GM23338 (cell line): ENCODE measurements around the gene SNX14. TPM values are rescaled to one million over a fixed set of nuclear protein-coding genes. Genes with fewer than 3 reads are reported as not detected.

Experiments used
- ATAC-seq: fragments of 200-7000 bp; cut with Tn5 transposase; 3 replicates; pipeline ENCODE4 v1.9.1; 2020
- DNase-seq: peaks from one replicate; pipeline ENCODE4 v3.0.0-alpha.2; 2015; ENCODE audit warnings: low spot score
- H2AFZ ChIP-seq: fragments of 200-600 bp; sonication (generic); 2 replicates; pipeline ENCODE4 v1.8.0; 2016; ENCODE audit warnings: antibody characterized with exemption, mild to moderate bottlenecking, moderate library complexity
- H3F3A ChIP-seq: fragments of 200-600 bp; sonication (generic); replicated peaks from 2 replicates; pipeline ENCODE4 v1.8.0; 2017; ENCODE audit warnings: antibody characterized with exemption, mixed run types, low read depth
- H3K27ac ChIP-seq: fragments of 200-600 bp; sonication (generic); 2 replicates; pipeline ENCODE4 v1.6.1; 2016; ENCODE audit warnings: low read depth
- H3K27me3 ChIP-seq: fragments of 200-600 bp; sonication (generic); 2 replicates; pipeline ENCODE4 v1.8.0; 2016; ENCODE audit warnings: mild to moderate bottlenecking, mixed run types, moderate library complexity; ENCODE audit not compliant: insufficient read depth
- H3K36me3 ChIP-seq: fragments of 200-600 bp; sonication (generic); 2 replicates; pipeline ENCODE4 v1.8.0; 2016; ENCODE audit warnings: mild to moderate bottlenecking; ENCODE audit not compliant: insufficient read depth
- H3K4me1 ChIP-seq: fragments of 200-600 bp; sonication (generic); 2 replicates; pipeline ENCODE4 v1.8.0; 2016; ENCODE audit warnings: mild to moderate bottlenecking, moderate library complexity; ENCODE audit not compliant: insufficient read depth
- H3K4me2 ChIP-seq: fragments of 200-600 bp; sonication (generic); 2 replicates; pipeline ENCODE4 v1.7.1; 2017; ENCODE audit warnings: mixed run types
- H3K4me3 ChIP-seq: fragments of 200-600 bp; sonication (generic); 2 replicates; pipeline ENCODE4 v1.6.1; 2016; ENCODE audit warnings: mixed run types
- H3K79me2 ChIP-seq: fragments of 200-600 bp; sonication (generic); replicated peaks from 2 replicates; pipeline ENCODE4 v1.8.0; 2017; ENCODE audit warnings: mild to moderate bottlenecking; ENCODE audit not compliant: insufficient read depth
- H3K9me2 ChIP-seq: fragments of 200-600 bp; sonication (generic); 2 replicates; pipeline ENCODE4 v1.8.0; 2017; ENCODE audit not compliant: insufficient read depth
- H4K20me1 ChIP-seq: fragments of 200-600 bp; sonication (generic); replicated peaks from 2 replicates; pipeline ENCODE4 v1.8.0; 2017; ENCODE audit warnings: mild to moderate bottlenecking; ENCODE audit not compliant: insufficient read depth
- H3K27ac Mint-ChIP-seq: 2 replicates; pipeline ENCODE4 v1.8.0; 2020; ENCODE audit warnings: inconsistent platforms, mild to moderate bottlenecking, moderate library complexity, mixed read lengths
- H3K27me3 Mint-ChIP-seq: 3 replicates; pipeline ENCODE4 v1.8.0; 2022; ENCODE audit warnings: low read depth, mild to moderate bottlenecking, moderate library complexity, mixed read lengths, inconsistent platforms; ENCODE audit not compliant: insufficient read depth, poor library complexity
- H3K36me3 Mint-ChIP-seq: 3 replicates; pipeline ENCODE4 v1.8.0; 2021; ENCODE audit warnings: low read depth, mild to moderate bottlenecking, inconsistent platforms, moderate library complexity, mixed read lengths
- H3K4me1 Mint-ChIP-seq: 3 replicates; pipeline ENCODE4 v1.8.0; 2020; ENCODE audit warnings: mild to moderate bottlenecking, inconsistent platforms, mixed read lengths
- H3K4me3 Mint-ChIP-seq: 3 replicates; pipeline ENCODE4 v1.8.0; 2021; ENCODE audit warnings: moderate library complexity, mild to moderate bottlenecking, inconsistent platforms, mixed read lengths
- H3K9me3 Mint-ChIP-seq: 3 replicates; pipeline ENCODE4 v1.8.0; 2020; ENCODE audit warnings: moderate library complexity, mild to moderate bottlenecking, inconsistent platforms, mixed read lengths
- CREB1 ChIP-seq: fragments of 250-450 bp; sonication (Bioruptor Pico); IDR thresholded peaks from 2 replicates; pipeline ENCODE4 v1.5.0; 2020; ENCODE audit warnings: low read depth, mild to moderate bottlenecking, moderate library complexity
- CTCF ChIP-seq, 2 experiments: fragments of 200-600 bp in 1 of 2; sonication (generic) in 1 of 2; conservative IDR thresholded peaks; 2 replicates each; pipeline versions ENCODE4 v1.5.1 to v1.6.1; 2016 to 2017; ENCODE audit warnings: antibody characterized with exemption in 2 of 2, low read depth in 2 of 2, mild to moderate bottlenecking in 2 of 2, moderate library complexity in 1 of 2
- ETS1 ChIP-seq: IDR thresholded peaks from 2 replicates; pipeline ENCODE4 v1.6.1; 2016; ENCODE audit warnings: antibody characterized with exemption
- EZH2 ChIP-seq: fragments of 200-600 bp; sonication (generic); IDR thresholded peaks from one replicate; pipeline ENCODE4 v1.8.0; 2017; ENCODE audit warnings: antibody characterized with exemption, mild to moderate bottlenecking, low read depth; ENCODE audit not compliant: unreplicated experiment
- EZH2phosphoT487 ChIP-seq: fragments of 200-600 bp; sonication (generic); IDR thresholded peaks from one replicate; pipeline ENCODE4 v1.8.1; 2018; ENCODE audit warnings: antibody characterized with exemption; ENCODE audit not compliant: unreplicated experiment
- JUNB ChIP-seq: IDR thresholded peaks from one replicate; pipeline ENCODE4 v1.6.1; 2016; ENCODE audit warnings: antibody characterized with exemption; ENCODE audit not compliant: unreplicated experiment
- NANOG ChIP-seq: IDR thresholded peaks from 2 replicates; pipeline ENCODE4 v1.6.1; 2016; ENCODE audit warnings: antibody characterized with exemption, borderline replicate concordance
- POLR2AphosphoS5 ChIP-seq: IDR thresholded peaks from 2 replicates; pipeline ENCODE4 v1.6.1; 2016; ENCODE audit warnings: antibody characterized with exemption, low read depth
- REST ChIP-seq: IDR thresholded peaks from one replicate; pipeline ENCODE4 v1.6.1; 2018; ENCODE audit warnings: antibody characterized with exemption; ENCODE audit not compliant: unreplicated experiment
- STAT1 ChIP-seq: IDR thresholded peaks from one replicate; pipeline ENCODE4 v1.6.1; 2016; ENCODE audit warnings: antibody characterized with exemption; ENCODE audit not compliant: unreplicated experiment
- ZNF114 ChIP-seq: fragments of 250-450 bp; sonication (Bioruptor Pico); IDR thresholded peaks from 2 replicates; pipeline ENCODE4 v1.5.0; 2020; ENCODE audit warnings: mild to moderate bottlenecking, moderate library complexity
- ZNF331 ChIP-seq: fragments of 250-450 bp; sonication (Bioruptor Pico); IDR thresholded peaks from 2 replicates; pipeline ENCODE4 v1.5.0; 2020; ENCODE audit warnings: low read depth, mild to moderate bottlenecking, moderate library complexity
- ZNF462 ChIP-seq: fragments of 250-450 bp; sonication (Bioruptor Pico); IDR thresholded peaks from 2 replicates; pipeline ENCODE4 v1.5.0; 2020; ENCODE audit warnings: mild to moderate bottlenecking, moderate library complexity
- polyA plus RNA-seq: library from polyadenylated mRNA; unstranded; fragments of >200 nt; fragmentation: Nextera tagmentation; extraction: Ambion mirVana; gene quantifications from 2 replicates; pipeline ENCODE4 v1.2.1, GENCODE V29; 2016
- total RNA-seq: library from RNA; depleted of rRNA; stranded (reverse); fragments of >200 nt; shearing (Covaris generic); gene quantifications from 2 replicates; pipeline ENCODE4 v1.2.3, GENCODE V29; 2014

SNX14 gene
- total and polyA plus RNA-seq, 2 experiments from 2014 or later: 23.1 to 32.0 TPM

- Mint-ChIP-seq H3K27me3 (peaks cover 4% of the 10 kb centered on the region), H3K4me1 (peaks cover 26% of the 10 kb centered on the region), H3K27ac (no peak overlapping the region), H3K36me3 (no peaks in the 10 kb centered on the region; the same call in 2 of the 3 replicates), H3K9me3 (no peaks in the 10 kb centered on the region), H3K4me3 (no peak overlapping the region)
- H3K36me3 ChIP-seq: no peaks in the 10 kb centered on the region
- H3F3A ChIP-seq: no peaks in the 10 kb centered on the region
- ATAC-seq (no peak), DNase-seq (no peak)
- no peak overlapping the region for H3K4me2 ChIP-seq
- no peak overlapping the region for H3K27ac ChIP-seq
- H3K27me3 ChIP-seq: no peaks in the 10 kb centered on the region
- H3K4me1 ChIP-seq: peaks cover 26% of the 10 kb centered on the region
- no peak overlapping the region for H3K4me3 ChIP-seq
- no peaks in the 10 kb centered on the region for H4K20me1 ChIP-seq
- H3K9me2 ChIP-seq: 0 out of 2 replicates have a peak, but pooled peaks cover 3% of the 10 kb centered on the region
- TF ChIP-seq EZH2phosphoT487 (no peak), ZNF114 (CRISPR knock-in tag) (no peak), ETS1 (no peak), ZNF331 (CRISPR knock-in tag) (no peak), REST (no peak), STAT1 (no peak), CTCF (conservative IDR thresholded peaks at IDR 0.05; ENCODE audit: low read depth in 2 of 2) (no peak), EZH2 (no peak), POLR2AphosphoS5 (no peak), ZNF462 (CRISPR knock-in tag) (no peak), NANOG (no peak), CREB1 (no peak), JUNB (no peak)
- no peaks in the 10 kb centered on the region for H3K79me2 ChIP-seq
- no peak overlapping the region for H2AFZ ChIP-seq
Observed at GRCh38 chr6:85462673-85463072, 131.0 kb downstream of the SNX14 start.
